ENCODE measurements around the gene DNAH3. TPM values are rescaled to one million over a fixed set of nuclear protein-coding genes. Genes with fewer than 3 reads are reported as not detected.

DNAH3 gene
- total and polyA plus RNA-seq, 2 of the 13 experiments (the other 11 are each of a cell fraction or from before 2014, with no cell fraction given) = 0.07 to 0.08 TPM

DNA sequence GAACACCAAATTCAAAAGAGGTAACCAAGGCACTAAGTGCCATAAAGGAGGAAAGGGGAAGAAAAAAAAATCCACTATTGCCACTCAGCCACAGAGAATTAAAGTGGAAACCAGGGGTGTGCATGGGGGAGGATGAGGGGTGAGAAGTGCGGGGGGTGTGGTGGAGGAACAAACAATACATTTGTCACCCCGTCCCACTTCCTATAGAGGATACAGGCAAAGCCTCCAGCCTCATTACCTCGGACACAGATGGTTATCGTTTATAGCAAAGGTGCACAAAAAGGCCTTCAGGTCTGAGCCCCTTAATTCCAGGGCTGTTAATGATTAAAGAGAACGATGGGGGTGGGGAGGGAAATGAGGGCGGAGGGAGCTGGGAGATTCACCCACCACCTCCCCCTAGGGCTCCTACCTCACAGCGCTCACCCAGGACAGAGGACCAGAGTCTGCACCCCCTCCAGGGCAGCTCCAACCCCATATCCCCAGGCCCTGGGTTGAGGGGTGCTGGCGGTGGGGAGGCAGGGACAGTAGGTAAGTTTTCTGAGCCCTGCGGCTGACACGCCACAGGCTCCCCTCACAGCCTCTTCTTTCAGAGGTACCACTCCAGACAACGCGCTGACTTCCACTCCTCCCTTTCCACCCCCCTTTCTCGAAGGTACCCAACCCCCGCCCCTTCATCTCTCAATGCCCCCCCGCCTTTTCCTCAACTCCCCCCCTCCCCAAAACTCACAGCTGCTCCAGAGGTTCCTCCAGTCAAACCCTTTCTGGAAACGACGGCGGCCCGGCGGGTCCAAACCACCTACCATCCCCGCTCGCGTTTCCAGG lies 251.0 kb downstream of the DNAH3 start (continued):
- TF ChIP-seq, protein P1, sequence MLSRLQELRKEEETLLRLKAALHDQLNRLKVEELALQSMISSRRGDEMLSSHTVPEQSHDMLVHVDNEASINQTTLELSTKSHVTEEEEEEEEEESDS (CRISPR knock-in tag; IDR thresholded peaks at IDR 0.05; ENCODE audit: borderline replicate concordance) = peak; percentile 61; the same call in 1 of the 2 replicates
- TF ChIP-seq, protein P2, sequence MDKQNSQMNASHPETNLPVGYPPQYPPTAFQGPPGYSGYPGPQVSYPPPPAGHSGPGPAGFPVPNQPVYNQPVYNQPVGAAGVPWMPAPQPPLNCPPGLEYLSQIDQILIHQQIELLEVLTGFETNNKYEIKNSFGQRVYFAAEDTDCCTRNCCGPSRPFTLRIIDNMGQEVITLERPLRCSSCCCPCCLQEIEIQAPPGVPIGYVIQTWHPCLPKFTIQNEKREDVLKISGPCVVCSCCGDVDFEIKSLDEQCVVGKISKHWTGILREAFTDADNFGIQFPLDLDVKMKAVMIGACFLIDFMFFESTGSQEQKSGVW (CRISPR knock-in tag; IDR thresholded peaks at IDR 0.05; ENCODE audit: borderline replicate concordance) = no peak
- 0 out of 2 replicates have a peak, but pooled peaks have one; percentile 22 for TF ChIP-seq JUN (CRISPR knock-in tag; IDR thresholded peaks at IDR 0.05)
- TF ChIP-seq TSC22D2 (CRISPR knock-in tag; IDR thresholded peaks at IDR 0.05; ENCODE audit: borderline replicate concordance) = peak; percentile 57; the same call in 1 of the 2 replicates
- peak; percentile 85 for TF ChIP-seq HNRNPK (IDR thresholded peaks at IDR 0.05; ENCODE audit: low read depth, low read length, poor library complexity, severe bottlenecking)
- TF ChIP-seq SP5 (CRISPR knock-in tag; IDR thresholded peaks at IDR 0.05; ENCODE audit: borderline replicate concordance, low read depth) = peak; percentile 64; the same call in 1 of the 2 replicates
- peak; percentile 76 for TF ChIP-seq TEAD3 (CRISPR knock-in tag; optimal IDR thresholded peaks at IDR 0.05; ENCODE audit: borderline replicate concordance)
- TF ChIP-seq, protein P3, sequence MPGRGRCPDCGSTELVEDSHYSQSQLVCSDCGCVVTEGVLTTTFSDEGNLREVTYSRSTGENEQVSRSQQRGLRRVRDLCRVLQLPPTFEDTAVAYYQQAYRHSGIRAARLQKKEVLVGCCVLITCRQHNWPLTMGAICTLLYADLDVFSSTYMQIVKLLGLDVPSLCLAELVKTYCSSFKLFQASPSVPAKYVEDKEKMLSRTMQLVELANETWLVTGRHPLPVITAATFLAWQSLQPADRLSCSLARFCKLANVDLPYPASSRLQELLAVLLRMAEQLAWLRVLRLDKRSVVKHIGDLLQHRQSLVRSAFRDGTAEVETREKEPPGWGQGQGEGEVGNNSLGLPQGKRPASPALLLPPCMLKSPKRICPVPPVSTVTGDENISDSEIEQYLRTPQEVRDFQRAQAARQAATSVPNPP (CRISPR knock-in tag; IDR thresholded peaks at IDR 0.05) = peak; percentile 85; the same call in 1 of the 2 replicates
- 0 out of 2 replicates have a peak, but pooled peaks have one; percentile 6 for TF ChIP-seq NAIF1 (CRISPR knock-in tag; IDR thresholded peaks at IDR 0.05; ENCODE audit: borderline replicate concordance)
- 0 out of 2 replicates have a peak, but pooled peaks have one; percentile 76 for TF ChIP-seq DNMT1 (CRISPR knock-in tag; IDR thresholded peaks at IDR 0.05)
- peak; percentile 78; the same call in 1 of the 2 replicates for TF ChIP-seq SIN3A (IDR thresholded peaks at IDR 0.05; ENCODE audit: borderline replicate concordance, low read depth, low read length)
- TF ChIP-seq, protein P4, sequence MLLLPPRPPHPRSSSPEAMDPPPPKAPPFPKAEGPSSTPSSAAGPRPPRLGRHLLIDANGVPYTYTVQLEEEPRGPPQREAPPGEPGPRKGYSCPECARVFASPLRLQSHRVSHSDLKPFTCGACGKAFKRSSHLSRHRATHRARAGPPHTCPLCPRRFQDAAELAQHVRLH (CRISPR knock-in tag; IDR thresholded peaks at IDR 0.05; ENCODE audit: borderline replicate concordance, low read depth) = 0 out of 2 replicates have a peak, but pooled peaks have one; percentile 68
- TF ChIP-seq KDM6A (CRISPR knock-in tag; IDR thresholded peaks at IDR 0.05; ENCODE audit: low read depth) = peak; percentile 60
- TF ChIP-seq, protein P5, sequence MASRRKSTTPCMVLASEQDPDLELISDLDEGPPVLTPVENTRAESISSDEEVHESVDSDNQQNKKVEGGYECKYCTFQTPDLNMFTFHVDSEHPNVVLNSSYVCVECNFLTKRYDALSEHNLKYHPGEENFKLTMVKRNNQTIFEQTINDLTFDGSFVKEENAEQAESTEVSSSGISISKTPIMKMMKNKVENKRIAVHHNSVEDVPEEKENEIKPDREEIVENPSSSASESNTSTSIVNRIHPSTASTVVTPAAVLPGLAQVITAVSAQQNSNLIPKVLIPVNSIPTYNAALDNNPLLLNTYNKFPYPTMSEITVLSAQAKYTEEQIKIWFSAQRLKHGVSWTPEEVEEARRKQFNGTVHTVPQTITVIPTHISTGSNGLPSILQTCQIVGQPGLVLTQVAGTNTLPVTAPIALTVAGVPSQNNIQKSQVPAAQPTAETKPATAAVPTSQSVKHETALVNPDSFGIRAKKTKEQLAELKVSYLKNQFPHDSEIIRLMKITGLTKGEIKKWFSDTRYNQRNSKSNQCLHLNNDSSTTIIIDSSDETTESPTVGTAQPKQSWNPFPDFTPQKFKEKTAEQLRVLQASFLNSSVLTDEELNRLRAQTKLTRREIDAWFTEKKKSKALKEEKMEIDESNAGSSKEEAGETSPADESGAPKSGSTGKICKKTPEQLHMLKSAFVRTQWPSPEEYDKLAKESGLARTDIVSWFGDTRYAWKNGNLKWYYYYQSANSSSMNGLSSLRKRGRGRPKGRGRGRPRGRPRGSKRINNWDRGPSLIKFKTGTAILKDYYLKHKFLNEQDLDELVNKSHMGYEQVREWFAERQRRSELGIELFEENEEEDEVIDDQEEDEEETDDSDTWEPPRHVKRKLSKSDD (CRISPR knock-in tag; IDR thresholded peaks at IDR 0.05; ENCODE audit: low read depth) = no peak; the same call in 1 of the 2 replicates
- TF ChIP-seq, protein P6, sequence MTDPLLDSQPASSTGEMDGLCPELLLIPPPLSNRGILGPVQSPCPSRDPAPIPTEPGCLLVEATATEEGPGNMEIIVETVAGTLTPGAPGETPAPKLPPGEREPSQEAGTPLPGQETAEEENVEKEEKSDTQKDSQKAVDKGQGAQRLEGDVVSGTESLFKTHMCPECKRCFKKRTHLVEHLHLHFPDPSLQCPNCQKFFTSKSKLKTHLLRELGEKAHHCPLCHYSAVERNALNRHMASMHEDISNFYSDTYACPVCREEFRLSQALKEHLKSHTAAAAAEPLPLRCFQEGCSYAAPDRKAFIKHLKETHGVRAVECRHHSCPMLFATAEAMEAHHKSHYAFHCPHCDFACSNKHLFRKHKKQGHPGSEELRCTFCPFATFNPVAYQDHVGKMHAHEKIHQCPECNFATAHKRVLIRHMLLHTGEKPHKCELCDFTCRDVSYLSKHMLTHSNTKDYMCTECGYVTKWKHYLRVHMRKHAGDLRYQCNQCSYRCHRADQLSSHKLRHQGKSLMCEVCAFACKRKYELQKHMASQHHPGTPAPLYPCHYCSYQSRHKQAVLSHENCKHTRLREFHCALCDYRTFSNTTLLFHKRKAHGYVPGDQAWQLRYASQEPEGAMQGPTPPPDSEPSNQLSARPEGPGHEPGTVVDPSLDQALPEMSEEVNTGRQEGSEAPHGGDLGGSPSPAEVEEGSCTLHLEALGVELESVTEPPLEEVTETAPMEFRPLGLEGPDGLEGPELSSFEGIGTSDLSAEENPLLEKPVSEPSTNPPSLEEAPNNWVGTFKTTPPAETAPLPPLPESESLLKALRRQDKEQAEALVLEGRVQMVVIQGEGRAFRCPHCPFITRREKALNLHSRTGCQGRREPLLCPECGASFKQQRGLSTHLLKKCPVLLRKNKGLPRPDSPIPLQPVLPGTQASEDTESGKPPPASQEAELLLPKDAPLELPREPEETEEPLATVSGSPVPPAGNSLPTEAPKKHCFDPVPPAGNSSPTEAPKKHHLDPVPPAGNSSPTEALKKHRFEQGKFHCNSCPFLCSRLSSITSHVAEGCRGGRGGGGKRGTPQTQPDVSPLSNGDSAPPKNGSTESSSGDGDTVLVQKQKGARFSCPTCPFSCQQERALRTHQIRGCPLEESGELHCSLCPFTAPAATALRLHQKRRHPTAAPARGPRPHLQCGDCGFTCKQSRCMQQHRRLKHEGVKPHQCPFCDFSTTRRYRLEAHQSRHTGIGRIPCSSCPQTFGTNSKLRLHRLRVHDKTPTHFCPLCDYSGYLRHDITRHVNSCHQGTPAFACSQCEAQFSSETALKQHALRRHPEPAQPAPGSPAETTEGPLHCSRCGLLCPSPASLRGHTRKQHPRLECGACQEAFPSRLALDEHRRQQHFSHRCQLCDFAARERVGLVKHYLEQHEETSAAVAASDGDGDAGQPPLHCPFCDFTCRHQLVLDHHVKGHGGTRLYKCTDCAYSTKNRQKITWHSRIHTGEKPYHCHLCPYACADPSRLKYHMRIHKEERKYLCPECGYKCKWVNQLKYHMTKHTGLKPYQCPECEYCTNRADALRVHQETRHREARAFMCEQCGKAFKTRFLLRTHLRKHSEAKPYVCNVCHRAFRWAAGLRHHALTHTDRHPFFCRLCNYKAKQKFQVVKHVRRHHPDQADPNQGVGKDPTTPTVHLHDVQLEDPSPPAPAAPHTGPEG (CRISPR knock-in tag; IDR thresholded peaks at IDR 0.05) = no peak
- peak; percentile 56; the same call in 1 of the 2 replicates for TF ChIP-seq SOX5 (CRISPR knock-in tag; IDR thresholded peaks at IDR 0.05; ENCODE audit: borderline replicate concordance)

All from HepG2 (cell line).